Spleen (tissue), 7 donors: ENCODE results near the gene PRDX2.

Experiments
- POLR2A ChIP-seq, 3 donors: fragments of 450-650 bp; IDR thresholded peaks; one replicate each; pipeline ENCODE4 v1.5.1; 2017; ENCODE audit warnings: antibody characterized with exemption in 3 of 3, mild to moderate bottlenecking in 1 of 3
- POLR2AphosphoS5 ChIP-seq, 3 donors: sonication (generic); formaldehyde crosslinking; IDR thresholded peaks; one replicate each; pipeline ENCODE4 v1.5.1; 2017; ENCODE audit warnings: antibody characterized with exemption in 3 of 3
- TF ChIP-seq, protein P1 (sequence below), 11 experiments: fragments of 200-600 bp in 7 of 11; fragments of 450-650 bp in 4 of 11; sonication (generic) in 4 of 11; IDR thresholded peaks in 8 of 11; conservative IDR thresholded peaks in 3 of 11; 1 replicate in 7 of 11; 2 replicates in 4 of 11; pipeline versions ENCODE4 v1.4.0 to v1.8.0; 2016 to 2021; ENCODE audit warnings: antibody characterized with exemption in 11 of 11, inconsistent platforms in 4 of 11, mild to moderate bottlenecking in 1 of 11
- donor health status: DM: no; HTN: no; CAD: no; lungs with moderate emphysema.
- donor health status: DM: no; HTN: no; CAD: no.
- donor health status: DM: no; HTN: no; CAD: no.

DNA sequence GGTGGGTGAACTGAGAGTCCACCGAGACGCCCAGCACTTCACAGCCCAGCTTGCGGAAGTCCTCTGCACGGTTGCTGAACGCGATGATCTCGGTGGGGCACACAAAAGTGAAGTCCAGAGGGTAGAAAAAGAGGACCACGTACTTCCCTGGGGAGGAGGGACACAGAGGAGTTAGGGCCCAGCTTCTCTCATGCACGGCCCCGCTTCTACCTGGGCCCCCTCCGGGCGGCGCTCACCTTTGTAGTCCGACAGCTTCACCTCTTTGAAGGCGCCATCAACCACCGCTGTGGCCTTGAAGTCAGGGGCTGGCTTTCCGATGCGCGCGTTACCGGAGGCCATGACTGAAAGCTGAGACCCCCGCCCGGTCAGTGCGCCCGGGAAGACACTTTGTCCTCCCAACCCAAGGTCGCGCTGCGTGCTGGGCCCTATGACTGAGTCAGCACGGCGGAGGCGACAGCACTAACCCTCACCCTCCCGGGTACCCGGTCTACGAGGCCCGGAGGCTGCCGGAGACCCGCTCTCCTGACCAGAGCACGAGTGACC, 606 bp downstream of the PRDX2 start:
- TF ChIP-seq, protein P1, sequence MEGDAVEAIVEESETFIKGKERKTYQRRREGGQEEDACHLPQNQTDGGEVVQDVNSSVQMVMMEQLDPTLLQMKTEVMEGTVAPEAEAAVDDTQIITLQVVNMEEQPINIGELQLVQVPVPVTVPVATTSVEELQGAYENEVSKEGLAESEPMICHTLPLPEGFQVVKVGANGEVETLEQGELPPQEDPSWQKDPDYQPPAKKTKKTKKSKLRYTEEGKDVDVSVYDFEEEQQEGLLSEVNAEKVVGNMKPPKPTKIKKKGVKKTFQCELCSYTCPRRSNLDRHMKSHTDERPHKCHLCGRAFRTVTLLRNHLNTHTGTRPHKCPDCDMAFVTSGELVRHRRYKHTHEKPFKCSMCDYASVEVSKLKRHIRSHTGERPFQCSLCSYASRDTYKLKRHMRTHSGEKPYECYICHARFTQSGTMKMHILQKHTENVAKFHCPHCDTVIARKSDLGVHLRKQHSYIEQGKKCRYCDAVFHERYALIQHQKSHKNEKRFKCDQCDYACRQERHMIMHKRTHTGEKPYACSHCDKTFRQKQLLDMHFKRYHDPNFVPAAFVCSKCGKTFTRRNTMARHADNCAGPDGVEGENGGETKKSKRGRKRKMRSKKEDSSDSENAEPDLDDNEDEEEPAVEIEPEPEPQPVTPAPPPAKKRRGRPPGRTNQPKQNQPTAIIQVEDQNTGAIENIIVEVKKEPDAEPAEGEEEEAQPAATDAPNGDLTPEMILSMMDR (IDR thresholded peaks at IDR 0.05 in 8 of 11, conservative IDR thresholded peaks at IDR 0.05 in 3 of 11), result no peak
- TF ChIP-seq POLR2AphosphoS5 (IDR thresholded peaks at IDR 0.05), result no peak
- no peak for TF ChIP-seq POLR2A (IDR thresholded peaks at IDR 0.05)
